Stimulated activated CD4-positive, alpha-beta T cell treated with anti-CD3 and anti-CD28 coated beads, TNF-alpha, amount 100 ng/mL, for 48 hours (primary cell): Measurements from ENCODE around the gene DTX3.
"Not testable (repeated sequence)": the region's sequence is repeated elsewhere in the genome, so short reads cannot be mapped to it uniquely, and the experiment has no call there.

Experiments used
- DNase-seq, 3 donors: peaks; one replicate each; pipeline ENCODE4 v3.0.0-alpha.2; 2020; ENCODE audit warnings: low read depth in 3 of 3

Gene DTX3

DNA sequence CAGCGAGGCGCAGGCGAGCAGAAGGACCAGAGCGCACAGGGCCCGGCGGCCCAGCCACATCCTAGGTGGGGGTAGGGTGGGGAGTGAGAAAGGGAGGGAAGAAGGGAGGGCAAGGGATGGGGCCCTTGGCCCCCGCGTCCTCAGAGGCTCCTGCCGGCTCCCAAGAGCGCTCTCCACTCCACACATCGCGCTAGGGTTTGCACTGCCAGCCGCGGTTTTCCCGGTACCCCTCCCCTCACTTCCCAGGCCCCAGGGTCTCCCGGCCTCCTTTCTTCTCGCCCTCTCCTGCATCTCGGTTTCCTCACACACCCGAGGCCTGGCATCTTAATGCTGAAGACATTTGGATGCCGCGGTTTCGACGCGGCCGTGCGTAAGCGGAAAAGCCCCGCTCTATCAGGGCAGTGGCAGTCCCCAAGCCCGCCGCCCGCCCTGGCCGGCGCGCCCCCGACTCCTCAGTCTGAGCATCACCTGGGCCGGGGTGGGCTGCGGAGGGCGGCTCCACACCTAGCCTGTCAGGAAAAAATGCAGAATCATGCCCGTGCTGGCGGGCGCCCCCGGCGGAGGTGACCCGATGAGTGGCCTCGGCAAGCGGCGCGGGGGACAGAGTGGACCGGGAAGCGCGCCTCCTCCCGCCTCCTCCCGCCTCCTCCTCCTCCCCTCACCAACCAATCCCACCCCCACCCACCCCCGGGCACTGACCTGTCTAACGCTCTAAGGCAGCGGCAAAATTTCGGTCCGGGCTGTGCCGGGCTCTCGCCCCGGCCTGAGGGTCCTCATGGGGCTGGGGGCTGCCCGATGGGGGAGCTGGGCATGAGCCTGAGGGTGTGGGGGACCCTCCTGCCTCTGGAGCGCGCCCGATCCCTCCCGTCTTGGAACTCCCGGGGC lies 27.7 kb downstream of the DTX3 start:
- DNase-seq: no peak

DNA sequence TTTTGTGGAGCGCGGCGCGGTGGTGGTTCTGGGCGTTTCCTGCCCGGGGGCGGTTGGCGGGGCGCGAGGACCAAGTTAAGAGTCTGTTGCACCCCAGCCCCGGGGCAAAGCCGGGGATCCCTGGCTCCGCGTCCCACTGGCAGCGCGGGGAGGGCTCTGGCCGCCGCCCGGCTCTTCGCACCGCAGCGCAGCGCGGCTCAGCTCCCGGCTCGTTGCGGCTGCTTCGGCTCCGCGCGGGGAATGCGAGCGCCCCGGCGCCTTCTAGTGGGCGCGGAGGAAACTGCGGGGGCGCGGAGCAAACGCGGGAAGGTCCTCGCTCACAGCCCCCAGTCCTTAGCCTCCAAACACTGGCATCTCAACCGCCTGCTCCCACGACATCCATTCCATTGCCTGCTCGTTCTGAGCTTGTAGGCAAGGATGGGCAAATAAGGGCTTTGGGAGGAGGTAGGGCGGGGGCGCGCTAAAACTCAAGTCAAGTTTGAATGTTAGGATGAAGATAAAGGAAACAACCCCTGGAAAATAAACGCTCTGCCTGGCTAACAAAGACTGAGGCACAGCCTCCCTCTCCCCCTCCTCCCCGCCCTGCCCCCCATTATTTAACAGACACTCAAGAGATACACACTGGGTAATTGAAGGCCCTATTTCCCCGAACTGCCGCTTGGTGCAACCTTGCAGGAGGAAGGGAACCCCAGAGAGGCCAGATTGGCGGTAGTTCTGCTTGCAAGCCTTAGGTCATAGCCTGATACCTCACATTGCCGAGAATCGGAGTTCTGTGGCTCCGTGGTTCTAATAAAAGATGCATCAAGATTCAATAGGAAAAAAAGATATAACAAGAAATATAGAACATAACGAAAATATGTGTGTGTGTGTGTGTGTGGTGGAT lies 28.6 kb downstream of the DTX3 start, which contains the start of gene B4GALNT1:
Gene B4GALNT1, minus strand, starts transcription at position 244 of the 883 bp plus-strand sequence. CDS start 1,069 bp downstream, outside the sequence.
- no peak for DNase-seq

DNA sequence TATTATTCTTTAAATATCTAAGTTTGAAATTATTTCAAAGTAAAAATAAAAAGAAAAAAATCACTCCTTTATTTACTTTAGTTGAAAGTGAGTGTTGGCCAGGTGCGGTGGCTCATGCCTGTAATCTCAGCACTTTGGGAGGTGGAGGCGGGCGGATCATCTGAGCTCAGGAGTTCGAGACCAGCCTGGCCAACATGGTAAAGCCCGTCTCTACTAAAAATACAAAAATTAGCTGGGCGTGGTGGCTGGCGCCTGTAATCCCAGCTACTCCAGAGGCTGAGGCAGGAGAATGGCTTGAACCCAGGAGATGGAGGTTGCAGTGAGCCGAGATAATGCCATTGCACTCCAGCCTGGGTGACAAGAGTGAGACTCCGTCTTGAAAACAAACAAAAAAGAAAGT lies 32.1 kb downstream of the DTX3 start:
- DNase-seq: not testable (repeated sequence)

DNA sequence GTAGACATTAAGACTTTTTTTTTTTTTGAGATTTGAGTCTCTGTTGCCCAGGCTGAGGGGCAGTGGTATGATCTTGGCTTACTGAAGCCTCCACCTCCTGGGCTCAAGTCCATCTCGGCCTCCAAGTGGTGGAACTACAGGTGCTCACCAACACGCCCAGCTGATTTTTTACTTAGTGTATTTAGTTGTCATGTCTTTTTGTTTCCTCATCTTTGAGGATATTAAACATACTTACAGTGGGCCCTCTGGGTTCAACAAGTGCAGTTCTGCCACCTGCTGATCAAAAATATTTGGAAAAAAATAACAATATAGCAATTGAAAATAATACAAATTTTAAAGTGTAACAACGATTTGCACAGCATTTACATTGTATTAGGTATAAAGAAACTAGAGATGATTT lies 32.7 kb downstream of the DTX3 start:
- no peak for DNase-seq

DNA sequence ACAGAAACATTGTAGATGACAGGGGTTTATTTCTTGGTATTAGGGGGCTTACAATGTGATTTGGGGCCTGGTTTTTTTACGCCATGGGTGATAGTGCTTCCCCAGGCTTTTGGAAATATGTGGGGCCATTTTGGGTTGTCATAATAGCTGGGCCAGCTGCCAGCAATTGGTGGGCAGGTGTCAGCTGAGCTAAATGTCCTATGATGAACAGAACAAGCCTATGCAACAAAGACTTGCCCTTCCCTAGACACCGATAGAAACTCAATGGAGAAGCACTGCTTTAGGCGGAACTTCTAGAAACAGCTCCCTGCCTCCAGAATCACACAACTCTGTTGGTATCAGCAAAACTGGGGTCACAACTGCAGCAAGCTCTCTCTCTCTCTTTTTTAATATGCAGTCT lies 33.5 kb downstream of the DTX3 start:
- no peak for DNase-seq

DNA sequence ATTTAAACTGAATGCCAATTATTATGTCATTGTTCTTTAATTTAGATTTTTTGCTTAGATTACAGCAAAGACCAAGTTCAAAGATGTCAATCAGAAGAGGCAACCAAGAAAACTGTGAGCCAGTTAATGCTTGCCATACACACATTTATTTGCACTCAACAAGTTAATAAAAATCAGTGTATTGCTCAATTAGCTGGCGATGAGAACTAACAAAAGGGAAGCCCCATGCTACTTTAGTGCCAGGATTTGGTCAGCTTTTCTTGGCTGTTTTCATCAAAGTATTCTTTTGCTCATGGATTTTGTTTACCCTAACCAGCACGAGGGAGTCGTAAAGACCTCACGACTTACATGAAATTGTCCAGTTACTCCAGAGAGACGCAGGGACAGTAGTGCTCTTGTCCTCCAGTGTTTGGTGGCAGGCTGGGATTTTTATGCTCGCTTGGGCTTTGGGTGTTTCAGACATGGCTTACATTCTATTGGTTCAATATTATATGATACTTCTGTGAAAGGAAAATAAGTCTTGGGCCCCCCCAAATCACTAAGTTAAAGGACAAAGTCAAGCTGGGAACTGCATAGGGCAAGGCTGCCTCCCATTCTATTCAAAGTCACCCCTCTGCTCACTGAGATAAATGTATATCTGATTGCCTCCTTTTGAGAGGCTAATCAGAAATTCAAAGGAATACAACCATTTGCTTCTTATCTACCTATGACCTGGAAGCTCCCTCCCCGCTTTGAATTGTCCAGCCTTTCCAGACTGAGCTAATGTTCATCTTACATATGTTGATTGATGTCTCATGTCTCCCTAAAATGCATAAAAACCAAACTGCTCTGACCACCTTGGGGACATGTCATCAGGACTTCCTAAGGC lies 35.8 kb downstream of the DTX3 start:
- DNase-seq: no peak

DNA sequence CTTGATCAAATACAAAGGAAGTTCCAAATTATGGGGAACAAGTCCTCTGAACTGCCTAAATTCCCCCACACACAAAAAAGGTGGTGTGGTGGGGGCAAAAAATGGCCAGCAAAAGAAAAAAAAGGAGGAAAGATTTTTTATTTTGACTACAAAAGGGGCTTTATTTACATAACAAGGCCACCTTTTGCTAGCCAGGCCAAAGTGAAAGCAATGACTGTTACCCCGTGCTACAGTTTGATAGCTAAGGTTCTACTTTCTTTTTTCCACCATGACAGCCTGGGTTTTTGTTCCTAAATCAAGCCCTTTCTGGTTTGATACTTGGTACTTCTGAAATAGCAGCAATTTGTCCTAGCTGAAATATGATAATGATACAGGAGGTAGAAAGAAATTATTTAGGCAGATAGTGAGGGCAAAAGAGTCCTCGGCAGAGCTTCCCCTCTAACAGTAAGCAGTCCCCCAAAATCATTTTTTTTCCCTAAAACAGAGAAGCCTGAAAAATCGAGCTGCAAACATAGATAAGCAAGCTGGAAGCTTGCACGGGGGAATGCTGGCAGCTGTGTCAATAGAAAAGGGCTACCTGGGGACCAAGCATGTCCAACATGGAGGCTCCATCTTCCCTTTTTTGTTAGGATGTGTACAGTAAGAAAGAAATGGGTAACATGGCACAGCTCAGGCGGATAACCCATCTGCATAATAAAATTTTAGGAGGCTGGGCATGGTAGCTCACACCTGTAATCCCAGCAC lies 37.2 kb downstream of the DTX3 start:
- DNase-seq: no peak

DNA sequence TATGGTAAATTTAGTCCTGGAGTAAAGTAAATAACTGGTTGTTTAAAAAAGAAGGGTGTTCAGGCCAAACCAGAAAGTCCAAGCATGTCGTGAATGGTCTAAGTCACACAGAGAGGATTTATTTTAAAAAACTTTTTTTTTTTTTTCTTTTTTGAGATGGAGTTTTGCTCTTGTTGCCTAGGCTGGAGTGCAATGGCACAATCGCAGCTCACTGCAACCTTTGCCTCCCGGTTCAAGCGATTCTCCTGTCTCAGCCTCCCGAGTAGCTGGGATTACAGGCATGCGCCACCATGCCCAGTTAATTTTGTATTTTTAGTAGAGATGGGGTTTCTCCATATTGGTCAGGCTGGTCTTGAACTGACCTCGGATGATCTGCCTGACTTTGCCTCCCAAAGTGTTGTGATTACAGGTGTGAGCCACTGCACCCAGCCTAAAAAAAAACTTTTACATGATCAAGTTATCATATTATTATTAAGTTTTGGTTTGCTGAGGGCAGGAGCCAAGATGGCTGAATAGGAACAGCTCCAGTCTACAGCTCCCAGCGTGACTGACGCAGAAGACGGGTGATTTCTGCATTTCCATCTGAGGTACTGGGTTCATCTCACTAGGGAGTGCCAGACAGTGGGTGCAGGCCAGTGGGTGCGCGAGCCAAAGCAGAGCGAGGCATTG lies 41.5 kb downstream of the DTX3 start:
- not testable (repeated sequence) for DNase-seq

DNA sequence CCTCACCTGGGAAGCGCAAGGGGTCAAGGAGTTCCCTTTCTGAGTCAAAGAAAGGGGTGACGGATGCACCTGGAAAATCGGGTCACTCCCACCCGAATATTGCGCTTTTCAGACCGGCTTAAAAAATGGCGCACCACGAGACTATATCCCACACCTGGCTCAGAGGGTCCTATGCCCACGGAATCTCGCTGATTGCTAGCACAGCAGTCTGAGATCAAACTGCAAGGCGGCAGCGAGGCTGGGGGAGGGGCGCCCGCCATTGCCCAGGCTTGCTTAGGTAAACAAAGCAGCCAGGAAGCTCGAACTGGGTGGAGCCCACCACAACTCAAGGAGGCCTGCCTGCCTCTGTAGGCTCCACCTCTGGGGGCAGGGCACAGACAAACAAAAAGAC lies 42.0 kb downstream of the DTX3 start:
- not testable (repeated sequence) for DNase-seq

DNA sequence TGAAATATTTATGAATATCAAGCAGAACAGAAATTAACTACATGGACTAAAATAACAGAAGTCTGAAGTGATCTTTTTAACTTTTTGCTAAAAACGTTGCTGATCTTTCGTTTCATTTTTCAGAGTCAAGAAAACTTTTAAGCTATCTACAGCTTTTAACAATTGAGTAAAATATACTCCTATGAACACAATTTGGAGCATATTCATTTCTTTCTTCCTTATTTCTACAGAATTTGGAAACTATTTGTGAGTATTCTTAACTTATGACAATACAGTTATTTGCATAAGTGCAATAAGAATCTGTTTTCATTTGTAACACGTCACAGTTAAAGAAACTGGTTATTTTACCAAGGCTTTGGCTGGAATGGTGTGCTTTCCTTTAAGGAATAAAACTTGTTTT lies 49.4 kb downstream of the DTX3 start:
- DNase-seq: no peak

DNA sequence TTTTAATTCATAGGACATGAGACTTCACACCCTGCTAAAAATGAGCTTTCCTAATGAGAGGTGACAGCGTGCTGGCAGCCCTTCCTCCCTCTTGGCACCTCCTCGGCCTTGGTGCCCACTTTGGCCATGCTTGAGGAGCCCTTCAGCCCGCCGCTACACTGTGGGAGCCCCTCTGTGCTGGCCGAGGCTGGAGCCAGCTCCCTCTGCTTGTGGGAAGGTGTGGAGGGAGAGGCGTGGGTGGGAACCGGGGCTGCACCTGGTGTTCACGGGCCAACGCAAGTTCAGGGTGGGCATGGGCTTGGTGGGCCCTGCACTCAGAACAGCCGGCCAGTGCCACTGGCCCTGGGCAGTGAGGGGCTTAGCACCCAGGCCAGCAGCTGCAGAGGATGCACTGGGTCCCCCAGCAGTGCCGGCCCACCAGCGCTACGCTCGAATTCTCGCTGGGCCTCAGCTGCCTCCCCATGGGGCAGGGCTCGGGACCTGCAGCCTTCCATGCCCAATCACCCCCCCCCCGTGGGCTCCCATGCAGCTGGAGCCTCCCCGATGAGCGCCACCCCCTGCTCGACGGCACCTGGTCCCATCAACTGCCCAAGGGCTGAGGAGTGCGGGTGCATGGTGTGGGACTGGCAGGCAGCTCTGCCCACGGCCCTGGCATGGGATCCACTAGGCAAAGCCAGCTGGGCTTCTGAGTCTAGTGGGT lies 51.1 kb downstream of the DTX3 start:
- DNase-seq: no peak

DNA sequence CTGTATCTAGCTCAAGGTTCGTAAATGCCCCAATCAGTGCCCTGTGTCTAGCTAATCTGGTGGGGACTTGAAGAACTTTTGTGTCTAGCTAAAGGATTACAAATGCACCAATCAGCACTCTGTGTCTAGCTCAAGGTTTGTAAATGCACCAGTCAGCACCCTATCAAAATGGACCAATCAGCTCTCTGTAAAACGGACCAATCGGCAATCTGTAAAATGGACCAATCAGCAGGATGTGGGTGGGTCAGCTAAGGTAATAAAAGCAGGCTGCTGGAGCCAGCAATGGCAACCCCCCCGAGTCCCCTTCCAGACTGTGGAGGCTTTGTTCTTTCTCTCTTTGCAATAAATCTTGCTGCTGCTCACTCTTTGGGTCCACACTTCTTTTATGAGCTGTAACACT lies 51.8 kb downstream of the DTX3 start:
- DNase-seq: not testable (repeated sequence)

DNA sequence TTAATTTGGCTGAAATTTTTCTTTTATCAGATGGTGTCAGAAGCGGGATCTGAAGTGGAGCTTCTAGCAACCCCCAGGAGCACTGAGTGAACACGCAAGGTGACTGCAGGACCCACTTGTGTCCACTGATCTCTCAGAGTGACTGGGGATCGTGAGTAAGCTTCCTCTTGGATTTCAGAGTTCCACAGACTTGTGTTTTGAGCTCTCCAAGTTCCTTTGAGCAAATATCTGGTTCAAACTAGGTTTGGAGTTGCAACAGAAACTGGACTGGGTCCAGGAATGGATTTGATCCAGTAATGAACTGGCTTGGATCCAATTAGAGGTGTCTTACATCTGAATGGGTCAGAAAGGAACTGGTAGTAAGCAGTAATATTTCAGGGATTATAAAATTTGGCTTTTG lies 53.1 kb downstream of the DTX3 start:
- DNase-seq: no peak

DNA sequence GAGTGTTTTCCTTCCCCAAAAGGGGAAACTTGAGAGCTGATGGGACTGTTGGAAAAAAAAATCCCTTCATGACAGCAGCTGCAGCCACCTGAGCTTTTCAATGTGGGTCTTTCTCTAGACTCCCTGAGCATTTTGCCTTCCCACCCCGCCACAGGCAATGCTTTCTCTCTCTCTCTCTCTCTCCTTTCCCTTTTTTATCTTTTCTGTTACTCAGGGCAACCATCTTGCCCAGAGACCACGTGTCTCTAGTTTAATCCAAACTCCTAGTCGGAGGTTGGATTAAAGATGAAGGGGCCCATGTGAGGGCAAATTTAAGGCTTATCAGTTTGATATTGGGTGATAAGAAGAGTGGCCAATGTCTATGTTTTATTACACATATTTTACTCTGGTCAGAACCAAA lies 54.3 kb downstream of the DTX3 start:
- no peak for DNase-seq
